WTC11 (cell line): ENCODE data around the gene LASP1. TPM values are rescaled to one million over a fixed set of nuclear protein-coding genes. Genes with fewer than 3 reads are reported as not detected.
A peak's percentile ranks its signal among the peaks of the same experiment; 100 is the strongest.

Experiments used
- AFF4 ChIP-seq: sonication (generic); formaldehyde crosslinking; IDR thresholded peaks from 2 replicates; pipeline ENCODE4 v1.8.1; 2023; ENCODE audit warnings: mild to moderate bottlenecking, missing genetic modification reagents, borderline replicate concordance
- ATF3 ChIP-seq: sonication (generic); formaldehyde crosslinking; conservative IDR thresholded peaks from 2 replicates; pipeline ENCODE4 v1.8.1; 2022; ENCODE audit warnings: mild to moderate bottlenecking, missing genetic modification reagents
- ATF6 ChIP-seq: sonication (generic); formaldehyde crosslinking; IDR thresholded peaks from 2 replicates; pipeline ENCODE4 v1.8.1; 2023; ENCODE audit warnings: mild to moderate bottlenecking, missing genetic modification reagents
- CREB1 ChIP-seq: sonication (generic); formaldehyde crosslinking; IDR thresholded peaks from 2 replicates; pipeline ENCODE4 v1.8.0; 2023; ENCODE audit warnings: mild to moderate bottlenecking, missing genetic modification reagents
- E2F1 ChIP-seq: sonication (generic); formaldehyde crosslinking; IDR thresholded peaks from 2 replicates; pipeline ENCODE4 v1.8.0; 2022; ENCODE audit warnings: mild to moderate bottlenecking, missing genetic modification reagents
- IRF2 ChIP-seq: sonication (generic); formaldehyde crosslinking; IDR thresholded peaks from 2 replicates; pipeline ENCODE4 v1.8.0; 2022; ENCODE audit warnings: low read depth, missing genetic modification reagents, borderline replicate concordance
- KAT7 ChIP-seq: sonication (generic); formaldehyde crosslinking; IDR thresholded peaks from 2 replicates; pipeline ENCODE4 v1.8.1; 2023; ENCODE audit warnings: missing genetic modification reagents, mild to moderate bottlenecking, borderline replicate concordance
- NFE2L1 ChIP-seq: sonication (generic); formaldehyde crosslinking; IDR thresholded peaks from 2 replicates; pipeline ENCODE4 v1.8.1; 2023; ENCODE audit warnings: missing genetic modification reagents
- NFYB ChIP-seq: sonication (generic); formaldehyde crosslinking; conservative IDR thresholded peaks from 2 replicates; pipeline ENCODE4 v1.8.0; 2022; ENCODE audit warnings: low read depth, missing genetic modification reagents
- NR1H2 ChIP-seq: sonication (generic); formaldehyde crosslinking; IDR thresholded peaks from 2 replicates; pipeline ENCODE4 v1.9.0; 2021; ENCODE audit warnings: mild to moderate bottlenecking, moderate library complexity, missing genetic modification reagents
- PRDM15 ChIP-seq: sonication (generic); formaldehyde crosslinking; IDR thresholded peaks from 2 replicates; pipeline ENCODE4 v1.8.0; 2022; ENCODE audit warnings: missing genetic modification reagents
- PRRX2 ChIP-seq: fragments of 250-450 bp; sonication (Bioruptor Pico); IDR thresholded peaks from 2 replicates; pipeline ENCODE4 v1.8.0; 2021; ENCODE audit warnings: mild to moderate bottlenecking
- SOX15 ChIP-seq: fragments of 250-450 bp; sonication (Bioruptor Pico); IDR thresholded peaks from 2 replicates; pipeline ENCODE4 v1.9.0; 2021; ENCODE audit warnings: mild to moderate bottlenecking
- STAT6 ChIP-seq: sonication (generic); formaldehyde crosslinking; conservative IDR thresholded peaks from 2 replicates; pipeline ENCODE4 v1.8.1; 2023; ENCODE audit warnings: mild to moderate bottlenecking, low read depth, missing genetic modification reagents, moderate library complexity
- TCF7 ChIP-seq: sonication (generic); formaldehyde crosslinking; IDR thresholded peaks from 2 replicates; pipeline ENCODE4 v1.8.0; 2022; ENCODE audit warnings: mild to moderate bottlenecking, low read depth, missing genetic modification reagents, moderate library complexity
- TEAD1 ChIP-seq: sonication (generic); formaldehyde crosslinking; IDR thresholded peaks from 2 replicates; pipeline ENCODE4 v1.8.0; 2022; ENCODE audit warnings: mild to moderate bottlenecking, missing genetic modification reagents
- TEAD4 ChIP-seq: sonication (generic); formaldehyde crosslinking; IDR thresholded peaks from 2 replicates; pipeline ENCODE4 v1.8.0; 2022; ENCODE audit warnings: mild to moderate bottlenecking, missing genetic modification reagents
- ZMAT4 ChIP-seq: fragments of 250-450 bp; sonication (Bioruptor Pico); IDR thresholded peaks from 2 replicates; pipeline ENCODE4 v1.9.0; 2021; ENCODE audit warnings: mild to moderate bottlenecking
- ZNF121 ChIP-seq: sonication (generic); formaldehyde crosslinking; IDR thresholded peaks from 2 replicates; pipeline ENCODE4 v1.8.0; 2023; ENCODE audit warnings: missing genetic modification reagents
- ZNF281 ChIP-seq: sonication (generic); formaldehyde crosslinking; IDR thresholded peaks from 2 replicates; pipeline ENCODE4 v1.8.0; 2023; ENCODE audit warnings: mild to moderate bottlenecking, missing genetic modification reagents
- ZNF317 ChIP-seq: sonication (generic); formaldehyde crosslinking; IDR thresholded peaks from 2 replicates; pipeline ENCODE4 v1.8.1; 2023; ENCODE audit warnings: low read depth, mild to moderate bottlenecking, moderate library complexity, missing genetic modification reagents, borderline replicate concordance
- ZNF416 ChIP-seq: fragments of 250-450 bp; sonication (Bioruptor Pico); IDR thresholded peaks from 2 replicates; pipeline ENCODE4 v1.9.0; 2021; ENCODE audit warnings: mild to moderate bottlenecking, inconsistent platforms
- total RNA-seq: library from RNA; stranded (reverse); gene quantifications from 3 replicates; pipeline ENCODE4 v1.2.3, GENCODE V29; 2021

The LASP1 gene
- total RNA-seq, 1 experiment from 2014 or later, result 139 TPM

GRCh38 chr17:38869526-38870258 lies at the start of gene LASP1 (continued):
- TF ChIP-seq TEAD4 (CRISPR knock-in tag) (no peak), ZNF281 (CRISPR knock-in tag) (0 out of 2 replicates have a peak, but pooled peaks have one; percentile 42), CREB1 (no peak), PRDM15 (CRISPR knock-in tag) (no peak), AFF4 (no peak; the same call in 1 of the 2 replicates), IRF2 (no peak), ATF3 (CRISPR knock-in tag) (no peak), NFE2L1 (CRISPR knock-in tag) (no peak), TCF7 (no peak), ZMAT4 (CRISPR knock-in tag) (no peak), NFYB (CRISPR knock-in tag) (no peak), NR1H2 (CRISPR knock-in tag) (0 out of 2 replicates have a peak, but pooled peaks have one; percentile 11), ATF6 (no peak), TEAD1 (CRISPR knock-in tag) (no peak; the same call in 1 of the 2 replicates), ZNF121 (no peak), STAT6 (CRISPR knock-in tag) (no peak), SOX15 (CRISPR knock-in tag) (no peak), KAT7 (no peak), E2F1 (CRISPR knock-in tag) (peak; percentile 71; the same call in 1 of the 2 replicates), ZNF317 (CRISPR knock-in tag) (no peak), PRRX2 (no peak), ZNF416 (CRISPR knock-in tag) (no peak)
